ENCODE measurements around the gene COG8. TPM values are rescaled to one million over a fixed set of nuclear protein-coding genes. Genes with fewer than 3 reads are reported as not detected.
A peak's percentile ranks its signal among the peaks of the same experiment; 100 is the strongest.

COG8 gene
- total and polyA plus RNA-seq, 9 donors, result 21.0 to 48.9 (median 40.7) TPM

DNA sequence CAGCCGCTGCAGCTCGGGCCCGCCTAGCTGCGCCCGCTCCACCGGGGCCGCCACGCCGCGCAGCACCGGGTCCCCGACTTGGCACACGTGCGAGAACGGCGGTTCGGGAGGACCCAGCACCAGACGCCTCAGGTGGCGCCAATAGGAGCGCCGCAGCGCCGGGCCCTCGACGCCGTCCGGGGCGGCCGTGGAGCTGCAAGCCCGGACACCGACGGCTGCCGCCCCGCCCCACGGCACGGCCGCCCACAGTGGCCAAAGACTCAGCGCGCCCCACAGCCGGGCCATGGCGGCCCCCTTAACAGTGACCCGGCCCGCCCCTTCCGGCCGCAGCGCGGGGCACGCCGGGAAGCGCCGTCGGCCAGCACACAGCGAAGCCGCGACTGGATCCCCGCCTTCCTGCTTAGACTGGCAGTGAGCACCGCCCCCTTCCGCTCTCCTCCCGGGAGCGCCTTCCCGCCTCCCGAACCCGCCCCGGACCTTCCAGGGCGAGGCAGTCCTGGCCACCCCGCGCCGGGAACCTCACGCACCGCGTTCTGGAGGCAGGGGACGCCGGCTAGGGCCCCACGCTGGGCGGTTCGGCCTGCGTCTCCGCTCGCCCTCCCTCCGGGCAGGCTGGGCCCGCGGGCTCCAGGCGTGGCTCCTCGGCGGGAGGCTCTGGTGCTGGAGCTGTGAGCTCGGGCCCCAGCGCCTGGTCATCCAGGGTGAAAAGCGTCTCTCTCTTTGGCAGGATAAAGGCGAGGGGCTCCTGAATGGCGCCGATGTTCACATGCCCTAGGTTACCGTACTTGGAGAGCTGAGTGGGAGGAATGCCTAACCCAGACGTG, 8.9 kb downstream of the COG8 start, which contains the start of gene PDF:
PDF (minus strand) TSS at position 303 of the 824 bp plus-strand sequence; CDS start at position 285, 18 bp downstream.
- peak; percentile 91 to 95 (median 92) for DNase-seq
- peak within 1 kb of the TSS; percentile 91 for H3K4me3 ChIP-seq
- TF ChIP-seq POLR2A (IDR thresholded peaks at IDR 0.05), result peak; percentile 38
- peak in 2 of 3 donors; percentile 6 to 34 for TF ChIP-seq CTCF (IDR thresholded peaks at IDR 0.05)
- TF ChIP-seq EP300 (IDR thresholded peaks at IDR 0.05), result no peak
- H3K4me1 ChIP-seq (ENCODE audit: insufficient read depth), result peaks cover 3% of the 10 kb centered on the region
- intact Hi-C loops (cut with DNase I), result no loop called here
- peak within 1 kb of the TSS; percentile 52 to 80 for H3K27ac ChIP-seq
- no peaks in the 10 kb centered on the region for H3K9me3 ChIP-seq
- no peaks in the 10 kb centered on the region for H3K27me3 ChIP-seq
- WGBS, 3 donors, result 0 to 1% (median 1%) methylated on average over 55 to 93 of the region's 93 CpGs
- no peaks in the 10 kb centered on the region for H3K36me3 ChIP-seq

DNA sequence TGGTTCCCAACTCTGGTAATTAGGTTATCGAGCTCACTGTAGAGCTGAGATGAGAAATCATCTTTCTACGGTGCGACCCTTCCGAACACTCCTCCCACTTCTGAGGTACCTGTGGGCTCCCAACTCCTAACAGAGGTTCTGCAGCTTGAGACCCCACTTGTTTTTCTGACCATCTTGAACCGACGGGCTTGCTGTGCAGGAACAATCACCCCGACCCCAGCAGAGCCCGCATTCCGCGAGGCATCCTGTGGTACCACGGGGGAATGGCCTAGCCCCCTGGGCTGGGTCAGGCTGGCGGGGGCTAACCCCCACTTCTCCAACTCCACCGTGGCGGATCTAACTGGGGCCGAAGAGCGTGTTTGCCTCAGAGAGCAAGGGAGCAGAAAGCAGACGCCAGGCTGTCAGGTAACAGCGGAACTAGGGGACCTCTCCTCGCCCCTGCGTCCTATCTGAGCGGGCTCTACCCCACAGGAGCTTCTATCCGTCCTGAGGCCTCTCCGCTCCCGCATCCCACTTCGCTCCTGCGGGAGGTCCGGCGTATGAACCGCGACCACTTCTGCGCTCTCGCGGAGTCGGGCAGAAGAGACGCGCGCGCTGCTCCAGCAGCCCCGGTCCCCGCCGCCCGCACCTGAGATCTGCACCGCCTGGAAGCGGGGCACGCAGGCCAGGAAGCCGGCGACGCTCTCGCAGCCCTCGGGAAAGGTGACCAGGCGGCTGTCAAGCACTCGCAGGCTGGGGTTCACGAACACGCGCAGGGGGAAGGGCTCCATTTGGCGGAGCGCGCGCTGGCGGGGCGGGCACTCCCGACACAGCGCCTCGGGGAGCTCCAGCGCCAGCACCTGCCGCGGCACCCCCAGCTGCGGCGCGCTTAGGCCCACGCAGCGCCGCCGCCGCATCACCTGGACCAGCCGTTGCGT, 9.7 kb downstream of the COG8 start:
- peak overlapping the region in 1 of 2 donors; percentile 80 for H3K27ac ChIP-seq
- no peak for TF ChIP-seq EP300 (IDR thresholded peaks at IDR 0.05)
- no peak for TF ChIP-seq POLR2A (IDR thresholded peaks at IDR 0.05)
- TF ChIP-seq CTCF (IDR thresholded peaks at IDR 0.05), result no peak
- H3K4me3 ChIP-seq, result peak overlapping the region; percentile 91
- peaks cover 3% of the 10 kb centered on the region for H3K4me1 ChIP-seq (ENCODE audit: insufficient read depth)
- 4 to 7% (median 7%) methylated on average over 57 to 77 of the region's 77 CpGs for WGBS, 3 donors
- peak in 4 of 5 donors; percentile 28 to 66 (median 40) for DNase-seq
- H3K27me3 ChIP-seq, result no peaks in the 10 kb centered on the region
- intact Hi-C loops (cut with DNase I), result no loop called here
- no peaks in the 10 kb centered on the region for H3K36me3 ChIP-seq
- H3K9me3 ChIP-seq, result no peaks in the 10 kb centered on the region

GRCh38 chr16:69328854-69329316, 10.5 kb downstream of the COG8 start:
- no peaks in the 10 kb centered on the region for H3K9me3 ChIP-seq
- H3K4me1 ChIP-seq (ENCODE audit: insufficient read depth), result peaks cover 3% of the 10 kb centered on the region
- WGBS, 3 donors, result 38 to 55% (median 39%) methylated on average over 10 of the region's 10 CpGs
- no peak for TF ChIP-seq EP300 (IDR thresholded peaks at IDR 0.05)
- no peak for TF ChIP-seq POLR2A (IDR thresholded peaks at IDR 0.05)
- TF ChIP-seq CTCF (IDR thresholded peaks at IDR 0.05), result no peak
- no peaks in the 10 kb centered on the region for H3K27me3 ChIP-seq
- no peak overlapping the region for H3K27ac ChIP-seq
- intact Hi-C loops (cut with DNase I), result no loop called here
- DNase-seq, result no peak
- H3K4me3 ChIP-seq, result no peak overlapping the region
- no peaks in the 10 kb centered on the region for H3K36me3 ChIP-seq

GRCh38 chr16:69327585-69328310, 11.6 kb downstream of the COG8 start:
- Histone ChIP-seq H3K36me3 (no peaks in the 10 kb centered on the region), H3K27ac (no peak overlapping the region), H3K9me3 (no peaks in the 10 kb centered on the region), H3K27me3 (no peaks in the 10 kb centered on the region), H3K4me3 (no peak overlapping the region), H3K4me1 (ENCODE audit: insufficient read depth) (peaks cover 3% of the 10 kb centered on the region)
- TF ChIP-seq EP300 (IDR thresholded peaks at IDR 0.05), result no peak
- TF ChIP-seq POLR2A (IDR thresholded peaks at IDR 0.05), result no peak
- no peak for TF ChIP-seq CTCF (IDR thresholded peaks at IDR 0.05)
- 87 to 92% (median 91%) methylated on average over 14 of the region's 14 CpGs for WGBS, 3 donors
- no peak for DNase-seq
- intact Hi-C loops (cut with DNase I), result no loop called here

Measured in ovary (tissue), 9 donors.